Panc1 (cell line): ENCODE data around the gene STAT4.

Experiments
- POLR2AphosphoS5 ChIP-seq: IDR thresholded peaks from 2 replicates; pipeline ENCODE4 v1.6.1; 2012; ENCODE audit warnings: mild to moderate bottlenecking, low read depth, low read length, moderate library complexity
- TF ChIP-seq, protein P1 (sequence below): fragments of 450-650 bp; IDR thresholded peaks from 2 replicates; pipeline ENCODE4 v1.5.1; 2017; ENCODE audit warnings: mild to moderate bottlenecking
- TF ChIP-seq, protein P2 (sequence below), 2 experiments: IDR thresholded peaks; 2 replicates each; pipeline ENCODE4 v1.6.1; 2011 to 2012; ENCODE audit warnings: low read depth in 2 of 2, control low read depth in 1 of 2, low read length in 1 of 2, mild to moderate bottlenecking in 1 of 2, moderate library complexity in 1 of 2; ENCODE audit not compliant: insufficient read depth in 1 of 2

- TF ChIP-seq, protein P1, sequence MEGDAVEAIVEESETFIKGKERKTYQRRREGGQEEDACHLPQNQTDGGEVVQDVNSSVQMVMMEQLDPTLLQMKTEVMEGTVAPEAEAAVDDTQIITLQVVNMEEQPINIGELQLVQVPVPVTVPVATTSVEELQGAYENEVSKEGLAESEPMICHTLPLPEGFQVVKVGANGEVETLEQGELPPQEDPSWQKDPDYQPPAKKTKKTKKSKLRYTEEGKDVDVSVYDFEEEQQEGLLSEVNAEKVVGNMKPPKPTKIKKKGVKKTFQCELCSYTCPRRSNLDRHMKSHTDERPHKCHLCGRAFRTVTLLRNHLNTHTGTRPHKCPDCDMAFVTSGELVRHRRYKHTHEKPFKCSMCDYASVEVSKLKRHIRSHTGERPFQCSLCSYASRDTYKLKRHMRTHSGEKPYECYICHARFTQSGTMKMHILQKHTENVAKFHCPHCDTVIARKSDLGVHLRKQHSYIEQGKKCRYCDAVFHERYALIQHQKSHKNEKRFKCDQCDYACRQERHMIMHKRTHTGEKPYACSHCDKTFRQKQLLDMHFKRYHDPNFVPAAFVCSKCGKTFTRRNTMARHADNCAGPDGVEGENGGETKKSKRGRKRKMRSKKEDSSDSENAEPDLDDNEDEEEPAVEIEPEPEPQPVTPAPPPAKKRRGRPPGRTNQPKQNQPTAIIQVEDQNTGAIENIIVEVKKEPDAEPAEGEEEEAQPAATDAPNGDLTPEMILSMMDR = no peak
- no peak for TF ChIP-seq POLR2AphosphoS5
- TF ChIP-seq, protein P2, sequence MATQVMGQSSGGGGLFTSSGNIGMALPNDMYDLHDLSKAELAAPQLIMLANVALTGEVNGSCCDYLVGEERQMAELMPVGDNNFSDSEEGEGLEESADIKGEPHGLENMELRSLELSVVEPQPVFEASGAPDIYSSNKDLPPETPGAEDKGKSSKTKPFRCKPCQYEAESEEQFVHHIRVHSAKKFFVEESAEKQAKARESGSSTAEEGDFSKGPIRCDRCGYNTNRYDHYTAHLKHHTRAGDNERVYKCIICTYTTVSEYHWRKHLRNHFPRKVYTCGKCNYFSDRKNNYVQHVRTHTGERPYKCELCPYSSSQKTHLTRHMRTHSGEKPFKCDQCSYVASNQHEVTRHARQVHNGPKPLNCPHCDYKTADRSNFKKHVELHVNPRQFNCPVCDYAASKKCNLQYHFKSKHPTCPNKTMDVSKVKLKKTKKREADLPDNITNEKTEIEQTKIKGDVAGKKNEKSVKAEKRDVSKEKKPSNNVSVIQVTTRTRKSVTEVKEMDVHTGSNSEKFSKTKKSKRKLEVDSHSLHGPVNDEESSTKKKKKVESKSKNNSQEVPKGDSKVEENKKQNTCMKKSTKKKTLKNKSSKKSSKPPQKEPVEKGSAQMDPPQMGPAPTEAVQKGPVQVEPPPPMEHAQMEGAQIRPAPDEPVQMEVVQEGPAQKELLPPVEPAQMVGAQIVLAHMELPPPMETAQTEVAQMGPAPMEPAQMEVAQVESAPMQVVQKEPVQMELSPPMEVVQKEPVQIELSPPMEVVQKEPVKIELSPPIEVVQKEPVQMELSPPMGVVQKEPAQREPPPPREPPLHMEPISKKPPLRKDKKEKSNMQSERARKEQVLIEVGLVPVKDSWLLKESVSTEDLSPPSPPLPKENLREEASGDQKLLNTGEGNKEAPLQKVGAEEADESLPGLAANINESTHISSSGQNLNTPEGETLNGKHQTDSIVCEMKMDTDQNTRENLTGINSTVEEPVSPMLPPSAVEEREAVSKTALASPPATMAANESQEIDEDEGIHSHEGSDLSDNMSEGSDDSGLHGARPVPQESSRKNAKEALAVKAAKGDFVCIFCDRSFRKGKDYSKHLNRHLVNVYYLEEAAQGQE (IDR thresholded peaks at IDR 0.05; ENCODE audit: insufficient read depth in 1 of 2, low read depth in 2 of 2, low read length in 1 of 2) = no peak
These were observed 138.4 kb downstream of the STAT4 start for GRCh38 chr2:191012346-191012745.
